HG03571 (cell line): ENCODE data around the gene ATP6AP1.
A peak's percentile ranks its signal among the peaks of the same experiment; 100 is the strongest.
"Not testable (repeated sequence)": the region's sequence is repeated elsewhere in the genome, so short reads cannot be mapped to it uniquely, and the experiment has no call there.

Experiments
- ATAC-seq: cut with Tn5 transposase; IDR thresholded peaks from one replicate; pipeline ENCODE4 v1.9.1; 2021; ENCODE audit not compliant: unreplicated experiment

ATP6AP1 gene, protein sequence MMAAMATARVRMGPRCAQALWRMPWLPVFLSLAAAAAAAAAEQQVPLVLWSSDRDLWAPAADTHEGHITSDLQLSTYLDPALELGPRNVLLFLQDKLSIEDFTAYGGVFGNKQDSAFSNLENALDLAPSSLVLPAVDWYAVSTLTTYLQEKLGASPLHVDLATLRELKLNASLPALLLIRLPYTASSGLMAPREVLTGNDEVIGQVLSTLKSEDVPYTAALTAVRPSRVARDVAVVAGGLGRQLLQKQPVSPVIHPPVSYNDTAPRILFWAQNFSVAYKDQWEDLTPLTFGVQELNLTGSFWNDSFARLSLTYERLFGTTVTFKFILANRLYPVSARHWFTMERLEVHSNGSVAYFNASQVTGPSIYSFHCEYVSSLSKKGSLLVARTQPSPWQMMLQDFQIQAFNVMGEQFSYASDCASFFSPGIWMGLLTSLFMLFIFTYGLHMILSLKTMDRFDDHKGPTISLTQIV

DNA sequence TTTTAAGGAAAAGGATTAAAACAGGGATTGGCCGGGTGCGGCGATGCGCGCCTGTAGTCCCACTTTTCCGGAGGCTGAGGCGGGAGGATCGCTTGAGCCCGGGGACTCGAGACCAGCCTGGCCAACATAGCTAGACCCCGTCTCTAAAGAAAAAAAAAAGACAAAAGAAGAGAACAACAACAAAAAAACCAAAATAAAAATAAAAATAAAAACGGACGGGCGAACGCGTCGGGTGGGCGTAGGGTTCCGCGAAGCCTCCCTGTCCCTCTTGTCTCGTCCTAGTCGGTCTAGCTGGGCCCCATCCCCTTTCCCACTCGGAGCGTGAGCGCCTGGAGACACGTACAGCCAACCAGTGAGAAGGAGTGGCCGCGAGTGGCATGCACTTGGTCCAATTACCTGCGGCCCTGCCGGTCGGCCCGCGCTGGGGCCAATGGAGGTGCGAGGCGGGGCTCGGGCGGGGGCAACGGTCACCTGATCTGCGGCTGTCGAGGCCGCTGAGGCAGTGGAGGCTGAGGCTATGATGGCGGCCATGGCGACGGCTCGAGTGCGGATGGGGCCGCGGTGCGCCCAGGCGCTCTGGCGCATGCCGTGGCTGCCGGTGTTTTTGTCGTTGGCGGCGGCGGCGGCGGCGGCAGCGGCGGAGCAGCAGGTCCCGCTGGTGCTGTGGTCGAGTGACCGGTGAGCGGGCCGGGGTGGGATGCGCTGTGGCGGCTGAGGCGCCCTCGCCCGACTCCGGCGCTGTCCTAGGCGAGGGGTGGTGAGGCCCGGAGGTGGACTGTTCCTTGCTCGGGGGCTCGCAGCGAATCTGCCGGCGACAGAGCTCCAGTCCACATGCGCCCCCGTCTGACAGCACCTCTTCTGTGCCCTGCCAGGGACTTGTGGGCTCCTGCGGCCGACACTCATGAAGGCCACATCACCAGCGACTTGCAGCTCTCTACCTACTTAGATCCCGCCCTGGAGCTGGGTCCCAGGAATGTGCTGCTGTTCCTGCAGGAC, at the start of gene ATP6AP1:
ATP6AP1 (plus strand) TSS at position 502 of the 996 bp plus-strand sequence; CDS start at position 518, 16 bp downstream.
- ATAC-seq = peak; percentile 96

DNA sequence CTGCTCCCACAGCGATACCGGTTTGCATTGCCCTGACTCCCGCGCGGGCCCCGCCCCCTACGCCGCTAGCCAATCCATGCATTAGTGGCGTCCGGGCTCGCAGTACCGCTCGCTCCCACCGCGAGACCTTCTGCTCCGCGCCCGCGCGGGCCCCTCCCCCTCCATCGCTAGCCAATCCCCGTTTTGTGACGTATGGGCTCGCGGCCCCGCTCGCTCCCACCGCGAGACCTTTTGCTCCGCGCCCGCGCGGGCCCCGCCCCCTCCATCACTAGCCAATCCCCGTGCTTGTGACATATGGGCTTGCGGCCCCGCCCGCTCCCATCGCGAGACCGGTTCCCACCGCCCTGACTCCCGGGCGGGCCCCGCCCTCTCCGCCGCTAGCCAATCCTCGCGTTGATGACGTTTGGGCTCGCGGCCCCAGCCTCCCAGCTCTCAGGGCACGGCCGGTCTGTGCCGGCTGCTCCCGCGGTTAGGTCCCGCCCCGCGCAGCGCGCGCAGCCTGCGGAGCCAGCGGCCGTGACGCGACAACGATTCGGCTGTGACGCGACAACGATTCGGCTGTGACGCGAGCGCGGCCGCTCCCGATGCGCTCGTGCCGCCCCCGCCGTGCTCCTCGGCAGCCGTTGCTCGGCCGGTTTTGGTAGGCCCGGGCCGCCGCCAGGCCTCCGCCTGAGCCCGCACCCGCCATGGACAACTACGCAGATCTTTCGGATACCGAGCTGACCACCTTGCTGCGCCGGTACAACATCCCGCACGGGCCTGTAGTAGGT, 49.5 kb upstream of the ATP6AP1 start, which contains the start of gene EMD:
EMD (plus strand) TSS at position 497 of the 770 bp plus-strand sequence; CDS start at position 687, 190 bp downstream.
- ATAC-seq = peak; percentile 80

DNA sequence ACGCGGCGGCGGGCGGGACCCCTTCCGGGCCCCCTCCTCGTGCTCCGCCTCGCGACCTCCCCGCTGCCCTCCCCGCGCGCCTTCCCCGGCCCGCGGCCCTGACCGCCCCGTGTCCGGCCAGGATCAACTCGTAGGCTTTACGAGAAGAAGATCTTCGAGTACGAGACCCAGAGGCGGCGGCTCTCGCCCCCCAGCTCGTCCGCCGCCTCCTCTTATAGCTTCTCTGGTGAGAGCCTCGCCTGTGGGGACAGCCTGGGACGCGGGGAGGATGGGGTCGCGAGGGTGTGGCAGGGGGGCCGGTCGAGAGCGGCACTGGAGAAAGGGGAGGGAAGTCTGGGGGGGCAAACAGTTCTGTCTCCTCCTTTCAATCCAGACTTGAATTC, 48.9 kb upstream of the ATP6AP1 start:
- peak; percentile 3 for ATAC-seq

DNA sequence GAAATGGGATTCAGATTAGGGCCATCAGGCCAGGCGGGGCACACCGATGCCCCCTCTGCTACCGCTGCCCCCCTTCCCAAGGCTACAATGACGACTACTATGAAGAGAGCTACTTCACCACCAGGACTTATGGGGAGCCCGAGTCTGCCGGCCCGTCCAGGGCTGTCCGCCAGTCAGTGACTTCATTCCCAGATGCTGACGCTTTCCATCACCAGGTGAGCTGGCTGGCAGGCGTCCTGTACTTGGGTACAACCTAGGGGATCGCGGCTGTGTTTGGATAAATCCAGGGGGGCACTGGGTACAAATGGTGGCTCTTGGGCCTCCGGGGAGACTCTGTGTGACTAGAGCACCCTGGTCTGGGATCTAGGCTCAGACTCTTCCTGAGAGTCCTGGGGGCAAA, 48.3 kb upstream of the ATP6AP1 start:
- ATAC-seq = no peak

- ATAC-seq = no peak
Observed at GRCh38 chrX:154380787-154381186, 47.7 kb upstream of the ATP6AP1 start.

DNA sequence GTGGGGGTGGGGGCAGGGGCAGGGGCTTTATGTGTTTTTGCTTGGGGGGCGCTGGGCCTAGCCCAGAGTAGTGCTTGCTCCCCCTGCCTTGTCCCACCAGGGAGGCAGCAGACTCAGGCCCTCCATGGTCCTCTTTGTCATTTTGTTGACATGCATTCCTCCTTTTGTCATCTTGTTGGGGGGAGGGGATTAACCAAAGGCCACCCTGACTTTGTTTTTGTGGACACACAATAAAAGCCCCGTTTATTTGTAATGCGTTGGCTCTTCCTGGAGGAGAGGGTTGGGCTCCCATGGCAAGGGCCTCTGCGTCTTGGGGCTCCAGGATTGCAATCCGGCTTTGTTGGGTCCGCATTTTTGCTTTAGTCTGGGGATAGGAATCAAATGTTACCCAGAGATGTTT, 47.2 kb upstream of the ATP6AP1 start:
- no peak for ATAC-seq

DNA sequence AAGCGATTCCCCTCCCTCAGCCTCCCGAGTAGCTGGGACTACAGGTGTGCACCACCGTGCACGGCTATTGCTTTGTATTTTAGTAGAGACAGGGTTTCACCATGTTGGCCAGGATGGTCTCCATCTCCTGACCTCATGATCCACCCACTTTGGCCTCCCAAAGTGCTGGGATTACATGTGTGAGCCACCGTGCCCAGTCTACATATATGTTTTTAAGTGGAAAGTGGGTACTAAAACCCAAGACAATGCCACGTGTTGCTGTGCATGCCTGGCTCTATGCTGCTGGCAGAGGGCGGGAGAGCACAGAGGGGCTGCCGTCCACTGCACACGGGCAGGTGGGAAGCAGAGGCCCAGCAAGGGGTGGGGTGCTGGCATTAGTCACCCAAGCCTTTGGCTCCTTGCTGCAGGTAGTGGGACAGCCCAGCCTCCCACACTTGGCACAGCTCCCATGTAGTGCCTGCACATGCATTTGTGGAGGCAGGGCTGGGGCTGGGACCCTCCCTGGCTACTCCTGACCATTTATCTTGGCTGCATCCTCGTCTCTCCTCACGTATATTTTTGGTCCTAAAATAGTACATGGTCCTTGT, 45.9 kb upstream of the ATP6AP1 start:
- ATAC-seq = no peak

- no peak for ATAC-seq
Observed at GRCh38 chrX:154383359-154384283, 44.9 kb upstream of the ATP6AP1 start.

- ATAC-seq = no peak
Observed at GRCh38 chrX:154384284-154384892, 44.1 kb upstream of the ATP6AP1 start.

DNA sequence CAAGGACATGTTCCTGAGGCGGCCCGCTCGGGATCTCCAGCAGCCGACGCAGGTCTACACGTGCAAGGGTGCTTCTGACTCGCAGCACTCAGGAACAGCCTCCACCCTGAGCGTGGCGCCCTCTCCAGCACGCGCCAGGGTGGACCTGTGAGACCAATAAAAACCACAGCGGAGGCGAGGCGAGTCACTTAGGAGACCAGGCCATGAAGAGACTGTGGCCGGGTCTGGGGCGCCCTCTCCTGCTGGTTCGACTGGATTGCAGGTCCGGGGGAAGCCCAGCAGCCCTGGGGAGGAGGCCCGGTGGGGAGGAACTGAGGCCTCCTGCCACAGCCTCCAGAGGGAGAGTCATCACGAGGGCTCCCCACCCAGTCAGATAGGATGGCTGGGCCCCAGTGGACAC, 40.4 kb upstream of the ATP6AP1 start:
- ATAC-seq = not testable (repeated sequence)

DNA sequence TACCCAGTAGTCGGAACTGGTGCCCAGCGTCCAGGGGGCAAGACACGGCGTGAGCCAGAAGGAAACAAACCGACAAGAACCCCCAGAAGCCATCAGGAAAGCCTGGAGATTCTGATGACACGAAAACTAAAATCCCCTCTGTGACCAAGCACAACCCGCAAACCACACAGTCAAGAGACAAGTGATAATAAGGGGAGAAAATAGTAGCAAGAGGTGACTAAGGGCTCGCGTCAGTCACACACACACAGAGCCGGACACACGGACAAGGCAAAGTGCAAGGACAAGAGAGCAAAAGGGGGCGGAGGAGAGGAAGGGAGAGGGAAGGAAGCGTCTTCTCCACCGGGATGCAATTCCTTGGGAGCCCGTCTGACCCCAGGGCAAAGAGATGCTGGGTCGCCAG, 39.8 kb upstream of the ATP6AP1 start:
- ATAC-seq = not testable (repeated sequence)

DNA sequence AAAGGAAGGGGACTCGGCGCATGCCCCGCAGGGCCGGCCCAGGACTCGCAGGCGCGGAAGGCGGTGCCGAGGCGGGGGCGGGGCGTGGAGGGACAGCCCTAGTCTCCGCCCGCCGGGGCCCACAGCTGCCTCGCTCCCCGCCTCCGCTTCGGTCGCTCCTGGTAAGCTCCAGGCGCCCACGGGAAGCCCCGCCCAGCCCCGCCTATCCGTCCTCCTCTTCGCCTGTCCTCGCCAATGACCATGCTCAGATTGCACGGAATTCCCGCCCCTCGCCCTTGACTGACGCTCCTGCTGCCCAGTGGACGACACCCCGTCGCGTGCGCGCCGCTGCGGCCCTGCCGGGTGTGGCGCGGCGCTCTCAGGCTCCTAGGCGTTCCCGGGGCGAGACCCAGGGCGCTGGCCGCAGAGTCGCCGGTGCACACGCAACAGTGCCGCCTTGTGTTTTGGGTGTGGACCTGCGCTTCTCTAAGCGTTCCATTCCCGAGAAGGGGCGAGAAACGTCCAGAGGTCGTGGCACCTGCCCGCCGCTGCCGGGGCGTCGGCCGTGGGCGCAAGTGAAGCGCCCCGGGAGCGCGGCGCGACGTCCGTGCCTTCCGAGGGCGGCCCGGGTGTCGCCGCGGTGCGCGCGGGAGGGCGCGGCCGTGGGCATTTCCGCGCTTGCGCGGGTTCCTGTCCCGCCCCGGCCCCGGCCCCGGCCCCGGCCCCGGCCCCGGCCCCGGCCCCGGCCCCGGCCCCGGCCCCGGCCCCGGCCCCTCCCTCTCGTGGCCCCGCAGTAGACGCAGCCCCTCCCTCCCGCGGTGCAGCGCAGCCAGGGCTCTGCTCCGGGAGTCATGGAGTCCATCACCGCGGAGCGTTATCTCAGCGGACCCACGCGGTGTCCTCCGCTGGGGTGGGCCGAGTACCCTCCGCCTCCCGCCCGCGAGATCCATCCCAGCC, 38.4 kb upstream of the ATP6AP1 start:
- ATAC-seq = peak; percentile 70

DNA sequence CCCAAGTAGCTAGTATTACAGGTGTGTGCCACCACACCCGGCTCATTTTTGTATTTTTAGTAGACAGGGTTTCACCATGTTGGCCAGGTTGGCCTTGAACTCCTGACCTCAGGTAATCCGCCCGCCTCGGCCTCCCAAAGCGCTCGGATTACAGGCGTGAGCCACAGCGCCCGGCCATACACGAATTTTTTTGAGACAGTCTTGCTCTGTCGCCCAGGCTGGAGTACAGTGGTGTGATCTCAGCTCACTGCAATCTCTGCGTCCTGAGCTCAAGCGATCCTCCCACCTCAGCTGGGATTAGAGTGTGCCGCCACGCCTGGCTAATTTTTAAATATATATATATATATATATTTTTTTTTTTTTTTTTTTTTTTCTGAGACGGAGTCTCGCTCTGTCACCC, 32.1 kb upstream of the ATP6AP1 start:
- ATAC-seq = not testable (repeated sequence)

DNA sequence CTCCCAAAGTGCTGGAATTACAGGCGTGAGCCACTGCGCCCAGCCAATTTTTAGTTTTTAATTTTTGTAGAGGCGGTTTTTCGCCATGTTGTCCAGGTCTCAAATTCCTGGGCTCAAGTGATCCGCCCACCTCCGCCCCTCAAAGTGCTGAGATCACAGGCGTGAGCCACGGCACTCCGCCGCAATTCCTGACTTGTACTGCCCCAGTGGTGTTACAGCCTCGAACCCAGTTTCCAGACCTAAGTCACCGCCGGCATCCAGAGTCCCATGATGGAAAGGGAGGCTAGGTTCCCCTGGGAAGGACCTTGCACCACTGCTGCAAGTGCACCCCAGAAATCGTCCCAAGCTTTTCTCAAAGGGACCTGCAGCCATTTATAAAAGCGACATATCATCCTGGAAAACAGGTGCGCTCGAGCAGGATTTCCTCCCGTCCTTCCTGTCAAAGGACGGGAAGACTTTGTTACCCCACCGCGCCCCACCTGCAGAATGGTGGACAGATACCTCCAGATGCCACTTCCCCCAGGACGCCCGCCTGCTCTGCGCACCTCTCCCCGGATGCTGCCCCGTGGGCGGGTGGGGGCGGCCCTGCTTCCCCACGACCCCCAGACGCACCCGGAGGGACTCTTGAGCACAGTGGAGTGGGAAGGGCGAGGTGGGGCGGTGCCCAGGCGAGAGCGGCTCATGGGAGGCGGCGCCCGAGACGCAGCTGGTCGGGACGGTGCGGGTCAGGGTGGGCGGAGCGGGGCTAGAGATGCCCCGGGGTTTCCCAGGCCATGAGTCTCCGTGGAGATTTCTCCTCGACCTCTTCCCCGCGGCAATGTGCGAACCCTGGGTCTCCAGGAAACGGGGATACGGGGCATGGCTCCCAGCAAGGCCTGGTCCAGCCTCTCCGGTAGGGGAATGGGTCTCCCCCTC, 31.2 kb upstream of the ATP6AP1 start:
- ATAC-seq = peak; percentile 36

DNA sequence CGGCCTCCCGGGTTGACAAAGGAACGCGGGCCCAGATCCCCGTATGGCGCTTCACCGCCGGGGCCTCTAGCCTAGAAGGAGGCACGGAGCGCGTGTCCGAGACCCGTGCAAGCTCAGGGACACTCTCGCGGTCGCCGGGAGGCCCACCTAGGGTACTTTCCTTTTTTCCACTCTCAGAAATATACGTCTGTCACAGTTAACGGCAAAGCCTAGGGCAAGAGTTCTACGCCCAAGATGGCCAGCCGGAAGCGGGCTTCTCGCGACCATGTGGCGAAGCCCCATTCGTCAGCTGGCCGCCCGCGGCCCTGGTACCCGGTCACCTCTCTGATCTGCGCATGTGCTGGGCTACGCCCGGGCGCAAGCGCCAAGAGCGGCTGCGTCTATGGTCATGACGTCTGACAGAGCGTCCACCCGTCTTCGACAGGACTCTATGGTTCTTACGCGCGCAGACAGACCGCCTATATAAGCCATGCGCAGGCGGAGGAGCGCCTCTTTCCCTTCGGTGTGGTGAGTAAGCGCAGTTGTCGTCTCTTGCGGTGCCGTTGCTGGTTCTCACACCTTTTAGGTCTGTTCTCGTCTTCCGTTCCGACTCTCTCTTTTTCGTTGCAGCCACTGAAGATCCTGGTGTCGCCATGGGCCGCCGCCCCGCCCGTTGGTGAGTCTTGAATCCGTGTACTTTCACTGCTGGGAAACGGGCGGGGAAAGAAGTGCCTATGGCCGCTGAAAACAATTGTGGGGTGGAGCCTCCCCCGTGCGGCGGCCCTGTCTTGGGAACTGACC, 30.4 kb upstream of the ATP6AP1 start, which contains the start of gene RPL10:
RPL10 (plus strand) TSS at position 490 of the 780 bp plus-strand sequence; CDS start at position 633, 143 bp downstream.
- peak; percentile 72 for ATAC-seq
